Mucosa of descending colon (tissue), 3 donors: Measurements from ENCODE around the gene SEH1L. TPM values are rescaled to one million over a fixed set of nuclear protein-coding genes. Genes with fewer than 3 reads are reported as not detected.
"Not testable (repeated sequence)": the region's sequence is repeated elsewhere in the genome, so short reads cannot be mapped to it uniquely, and the experiment has no call there.

Source experiments
- ATAC-seq: fragments of 200-7000 bp; cut with Tn5 transposase; one replicate; pipeline ENCODE4 v1.9.1; 2020; ENCODE audit warnings: mild to moderate bottlenecking, moderate library complexity
- DNase-seq, 3 donors: peaks; one replicate each; pipeline ENCODE4 v3.0.0-alpha.2; 2020
- H3K36me3 ChIP-seq: fragments of 200-600 bp; one replicate; pipeline ENCODE4 v1.8.0; 2021; ENCODE audit warnings: low read depth, mild to moderate bottlenecking
- H3K4me1 ChIP-seq: fragments of 200-600 bp; one replicate; pipeline ENCODE4 v1.8.0; 2021; ENCODE audit warnings: low read depth, mild to moderate bottlenecking
- H3K4me3 ChIP-seq: fragments of 200-600 bp; one replicate; pipeline ENCODE4 v1.8.0; 2021; ENCODE audit warnings: mild to moderate bottlenecking
- H3K9me3 ChIP-seq: fragments of 200-600 bp; one replicate; pipeline ENCODE4 v1.8.0; 2021; ENCODE audit warnings: mild to moderate bottlenecking
- CTCF ChIP-seq: fragments of 200-600 bp; IDR thresholded peaks from one replicate; pipeline ENCODE4 v1.8.0; 2022; ENCODE audit warnings: antibody characterized with exemption, mild to moderate bottlenecking
- intact Hi-C, 2 donors: fragments of 100-400 bp; cut with DNase I in 1 of 2; cut with micrococcal nuclease in 1 of 2; formaldehyde crosslinking; loops; one replicate each; pipeline versions ENCODE4 v1.11.0 to v1.11.1; 2022; cut with DNase I, micrococcal nuclease
- total RNA-seq, 3 donors: library from RNA; stranded (reverse); fragmentation: NEBNext Ultra II Directional in 2 of 3; extraction: Animal tissue kit (Norgen Biotek cat#: 25700) in 2 of 3; gene quantifications; one replicate each; pipeline versions ENCODE4 v1.2.1 to v1.2.4, GENCODE V29; 2021 to 2023
- donor health status: DM: no; HTN: no; CAD: no; lungs with moderate emphysema.
- donor health status: DM: no; HTN: no; CAD: no.
- donor health status: DM: no; HTN: yes; CAD: no.

Gene SEH1L
- total RNA-seq, 3 donors from 2014 or later = 33.7 to 36.7 (median 34.3) TPM

GRCh38 chr18:12963069-12963468 is 15.3 kb downstream of the SEH1L start:
- no peak for TF ChIP-seq CTCF
- no peak for ATAC-seq
- intact Hi-C loops = no loop called here
- Histone ChIP-seq H3K36me3 (no peaks in the 10 kb centered on the region), H3K9me3 (no peaks in the 10 kb centered on the region), H3K4me1 (peaks cover 18% of the 10 kb centered on the region), H3K4me3 (no peak overlapping the region)
- no peak for DNase-seq

- no peaks in the 10 kb centered on the region for H3K9me3 ChIP-seq
- ATAC-seq (no peak), DNase-seq (no peak)
- no peaks in the 10 kb centered on the region for H3K36me3 ChIP-seq
- H3K4me1 ChIP-seq = no peaks in the 10 kb centered on the region
- intact Hi-C loops = no loop called here
- no peak for TF ChIP-seq CTCF
- H3K4me3 ChIP-seq = no peak overlapping the region
These were observed 20.3 kb downstream of the SEH1L start for GRCh38 chr18:12968115-12968514.

GRCh38 chr18:12968619-12969018 is 20.8 kb downstream of the SEH1L start:
- no peaks in the 10 kb centered on the region for H3K4me1 ChIP-seq
- ATAC-seq (no peak), DNase-seq (no peak)
- H3K4me3 ChIP-seq = no peak overlapping the region
- intact Hi-C loops = no loop called here
- no peaks in the 10 kb centered on the region for H3K9me3 ChIP-seq
- TF ChIP-seq CTCF = no peak
- no peaks in the 10 kb centered on the region for H3K36me3 ChIP-seq

- intact Hi-C loops = no loop called here
- Histone ChIP-seq H3K9me3 (no peaks in the 10 kb centered on the region), H3K36me3 (no peaks in the 10 kb centered on the region), H3K4me1 (no peaks in the 10 kb centered on the region), H3K4me3 (no peak overlapping the region)
- ATAC-seq (no peak), DNase-seq (no peak)
- TF ChIP-seq CTCF = no peak
These were observed 25.9 kb downstream of the SEH1L start for GRCh38 chr18:12973562-12974213.

- Histone ChIP-seq H3K4me1 (no peaks in the 10 kb centered on the region), H3K36me3 (no peaks in the 10 kb centered on the region), H3K9me3 (no peaks in the 10 kb centered on the region), H3K4me3 (no peak overlapping the region)
- no peak for ATAC-seq
- TF ChIP-seq CTCF = no peak
- intact Hi-C loops = no loop called here
- no peak for DNase-seq
These were observed 27.7 kb downstream of the SEH1L start for GRCh38 chr18:12975488-12975887.

GRCh38 chr18:12976305-12976704 is 28.5 kb downstream of the SEH1L start:
- H3K4me3 ChIP-seq = no peak overlapping the region
- no peaks in the 10 kb centered on the region for H3K36me3 ChIP-seq
- no peaks in the 10 kb centered on the region for H3K9me3 ChIP-seq
- no peak for DNase-seq
- H3K4me1 ChIP-seq = no peaks in the 10 kb centered on the region
- intact Hi-C loops = no loop called here
- no peak for TF ChIP-seq CTCF
- no peak for ATAC-seq

- DNase-seq, ATAC-seq, H3K9me3 ChIP-seq, H3K36me3 ChIP-seq, intact Hi-C loops, H3K4me3 ChIP-seq, H3K4me1 ChIP-seq: not testable (repeated sequence)
These were observed 32.3 kb downstream of the SEH1L start for GRCh38 chr18:12980065-12980464.
